VCaP (cell line): Measurements from ENCODE around the gene CCDC40.

Experiments used
- H3K27ac ChIP-seq: fragments of 450-650 bp; 2 replicates; pipeline ENCODE4 v1.5.1; 2017
- TF ChIP-seq, protein P1 (sequence below): fragments of 450-650 bp; conservative IDR thresholded peaks from 2 replicates; pipeline ENCODE4 v1.5.1; 2017; ENCODE audit warnings: mild to moderate bottlenecking, moderate library complexity

Gene CCDC40

DNA sequence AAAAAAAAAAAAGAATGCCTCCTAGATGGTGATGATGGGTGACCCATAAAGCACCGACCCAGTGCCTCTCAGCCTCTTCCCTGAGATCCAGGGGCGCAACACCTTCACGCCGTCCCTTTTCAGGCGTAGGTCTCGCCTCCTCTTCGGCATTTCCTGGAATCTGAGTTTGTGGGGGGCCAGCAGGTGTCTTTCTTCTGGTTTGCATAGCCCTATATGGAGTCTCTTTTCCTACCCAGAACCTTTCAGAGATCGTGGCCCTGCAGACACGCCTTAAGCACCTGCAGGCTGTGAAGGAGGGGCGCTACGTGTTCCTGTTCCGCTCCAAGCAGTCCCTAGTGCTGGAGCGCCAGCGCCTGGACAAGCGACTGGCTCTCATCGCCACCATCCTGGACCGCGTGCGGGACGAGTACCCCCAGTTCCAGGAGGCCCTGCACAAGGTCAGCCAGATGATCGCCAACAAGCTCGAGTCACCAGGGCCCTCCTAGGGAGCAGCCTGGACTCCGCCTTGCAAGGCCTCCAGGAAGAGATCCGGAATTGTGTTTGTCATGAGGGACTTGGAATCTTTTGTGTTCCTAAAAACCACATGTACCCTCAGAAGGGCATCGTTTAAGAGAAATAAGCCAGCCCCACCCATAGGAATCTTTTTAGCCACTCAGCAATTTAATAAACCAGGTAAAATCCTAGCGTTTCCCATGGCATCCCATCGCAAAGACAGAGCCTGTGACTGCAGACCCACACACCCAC is 63.0 kb downstream of the CCDC40 start:
- H3K27ac ChIP-seq = no peak overlapping the region
- TF ChIP-seq, protein P1, sequence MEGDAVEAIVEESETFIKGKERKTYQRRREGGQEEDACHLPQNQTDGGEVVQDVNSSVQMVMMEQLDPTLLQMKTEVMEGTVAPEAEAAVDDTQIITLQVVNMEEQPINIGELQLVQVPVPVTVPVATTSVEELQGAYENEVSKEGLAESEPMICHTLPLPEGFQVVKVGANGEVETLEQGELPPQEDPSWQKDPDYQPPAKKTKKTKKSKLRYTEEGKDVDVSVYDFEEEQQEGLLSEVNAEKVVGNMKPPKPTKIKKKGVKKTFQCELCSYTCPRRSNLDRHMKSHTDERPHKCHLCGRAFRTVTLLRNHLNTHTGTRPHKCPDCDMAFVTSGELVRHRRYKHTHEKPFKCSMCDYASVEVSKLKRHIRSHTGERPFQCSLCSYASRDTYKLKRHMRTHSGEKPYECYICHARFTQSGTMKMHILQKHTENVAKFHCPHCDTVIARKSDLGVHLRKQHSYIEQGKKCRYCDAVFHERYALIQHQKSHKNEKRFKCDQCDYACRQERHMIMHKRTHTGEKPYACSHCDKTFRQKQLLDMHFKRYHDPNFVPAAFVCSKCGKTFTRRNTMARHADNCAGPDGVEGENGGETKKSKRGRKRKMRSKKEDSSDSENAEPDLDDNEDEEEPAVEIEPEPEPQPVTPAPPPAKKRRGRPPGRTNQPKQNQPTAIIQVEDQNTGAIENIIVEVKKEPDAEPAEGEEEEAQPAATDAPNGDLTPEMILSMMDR = no peak

DNA sequence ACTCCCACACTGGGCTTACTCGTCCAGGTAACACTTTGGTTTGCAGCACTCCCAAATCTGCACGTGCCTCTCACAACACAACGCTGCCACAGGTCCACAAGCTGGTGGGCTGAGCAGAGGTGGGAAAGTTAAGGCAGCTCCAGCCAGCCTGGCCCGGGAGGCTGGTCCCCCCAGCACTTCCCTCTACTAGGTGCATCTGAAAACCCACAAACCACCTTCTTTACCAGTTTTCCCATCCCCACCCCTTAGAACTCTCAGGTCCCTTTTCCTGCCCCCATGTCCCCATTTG is 63.5 kb downstream of the CCDC40 start:
- TF ChIP-seq, protein P1 = no peak
- no peak overlapping the region for H3K27ac ChIP-seq

GRCh38 chr17:80101011-80101945 is 64.8 kb downstream of the CCDC40 start, which contains the start of gene GAA:
Gene GAA, plus strand, starts transcription at chr17:80101581. Its CDS starts 3,006 bp downstream, at chr17:80104587.
- TF ChIP-seq, protein P1 = peak; percentile 96
- peak within 1 kb of the TSS; percentile 92 for H3K27ac ChIP-seq

GRCh38 chr17:80101946-80102663 is 65.7 kb downstream of the CCDC40 start:
- TF ChIP-seq, protein P1 = no peak
- H3K27ac ChIP-seq = peak overlapping the region; percentile 92

DNA sequence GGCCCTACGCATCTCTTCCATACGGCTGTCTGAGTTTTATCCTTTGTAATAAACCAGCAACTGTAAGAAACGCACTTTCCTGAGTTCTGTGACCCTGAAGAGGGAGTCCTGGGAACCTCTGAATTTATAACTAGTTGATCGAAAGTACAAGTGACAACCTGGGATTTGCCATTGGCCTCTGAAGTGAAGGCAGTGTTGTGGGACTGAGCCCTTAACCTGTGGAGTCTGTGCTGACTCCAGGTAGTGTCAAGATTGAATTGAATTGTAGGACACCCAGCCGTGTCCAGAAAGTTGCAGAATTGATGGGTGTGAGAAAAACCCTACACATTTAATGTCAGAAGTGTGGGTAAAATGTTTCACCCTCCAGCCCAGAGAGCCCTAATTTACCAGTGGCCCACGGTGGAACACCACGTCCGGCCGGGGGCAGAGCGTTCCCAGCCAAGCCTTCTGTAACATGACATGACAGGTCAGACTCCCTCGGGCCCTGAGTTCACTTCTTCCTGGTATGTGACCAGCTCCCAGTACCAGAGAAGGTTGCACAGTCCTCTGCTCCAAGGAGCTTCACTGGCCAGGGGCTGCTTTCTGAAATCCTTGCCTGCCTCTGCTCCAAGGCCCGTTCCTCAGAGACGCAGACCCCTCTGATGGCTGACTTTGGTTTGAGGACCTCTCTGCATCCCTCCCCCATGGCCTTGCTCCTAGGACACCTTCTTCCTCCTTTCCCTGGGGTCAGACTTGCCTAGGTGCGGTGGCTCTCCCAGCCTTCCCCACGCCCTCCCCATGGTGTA is 66.4 kb downstream of the CCDC40 start:
- peak overlapping the region; percentile 92; the same call in 1 of the 2 replicates for H3K27ac ChIP-seq
- TF ChIP-seq, protein P1 = no peak

DNA sequence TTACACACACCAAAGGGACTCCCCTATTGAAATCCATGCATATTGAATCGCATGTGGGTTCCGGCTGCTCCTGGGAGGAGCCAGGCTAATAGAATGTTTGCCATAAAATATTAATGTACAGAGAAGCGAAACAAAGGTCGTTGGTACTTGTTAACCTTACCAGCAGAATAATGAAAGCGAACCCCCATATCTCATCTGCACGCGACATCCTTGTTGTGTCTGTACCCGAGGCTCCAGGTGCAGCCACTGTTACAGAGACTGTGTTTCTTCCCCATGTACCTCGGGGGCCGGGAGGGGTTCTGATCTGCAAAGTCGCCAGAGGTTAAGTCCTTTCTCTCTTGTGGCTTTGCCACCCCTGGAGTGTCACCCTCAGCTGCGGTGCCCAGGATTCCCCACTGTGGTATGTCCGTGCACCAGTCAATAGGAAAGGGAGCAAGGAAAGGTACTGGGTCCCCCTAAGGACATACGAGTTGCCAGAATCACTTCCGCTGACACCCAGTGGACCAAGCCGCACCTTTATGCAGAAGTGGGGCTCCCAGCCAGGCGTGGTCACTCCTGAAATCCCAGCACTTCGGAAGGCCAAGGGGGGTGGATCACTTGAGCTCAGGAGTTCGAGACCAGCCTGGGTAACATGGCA is 67.1 kb downstream of the CCDC40 start:
- TF ChIP-seq, protein P1 = no peak
- no peak overlapping the region; the same call in 1 of the 2 replicates for H3K27ac ChIP-seq
